ENCODE data around the gene DERL3. TPM values are rescaled to one million over a fixed set of nuclear protein-coding genes. Genes with fewer than 3 reads are reported as not detected.

DERL3 gene
- total RNA-seq, 1 experiment from 2014 or later, result 9.8 TPM

DNA sequence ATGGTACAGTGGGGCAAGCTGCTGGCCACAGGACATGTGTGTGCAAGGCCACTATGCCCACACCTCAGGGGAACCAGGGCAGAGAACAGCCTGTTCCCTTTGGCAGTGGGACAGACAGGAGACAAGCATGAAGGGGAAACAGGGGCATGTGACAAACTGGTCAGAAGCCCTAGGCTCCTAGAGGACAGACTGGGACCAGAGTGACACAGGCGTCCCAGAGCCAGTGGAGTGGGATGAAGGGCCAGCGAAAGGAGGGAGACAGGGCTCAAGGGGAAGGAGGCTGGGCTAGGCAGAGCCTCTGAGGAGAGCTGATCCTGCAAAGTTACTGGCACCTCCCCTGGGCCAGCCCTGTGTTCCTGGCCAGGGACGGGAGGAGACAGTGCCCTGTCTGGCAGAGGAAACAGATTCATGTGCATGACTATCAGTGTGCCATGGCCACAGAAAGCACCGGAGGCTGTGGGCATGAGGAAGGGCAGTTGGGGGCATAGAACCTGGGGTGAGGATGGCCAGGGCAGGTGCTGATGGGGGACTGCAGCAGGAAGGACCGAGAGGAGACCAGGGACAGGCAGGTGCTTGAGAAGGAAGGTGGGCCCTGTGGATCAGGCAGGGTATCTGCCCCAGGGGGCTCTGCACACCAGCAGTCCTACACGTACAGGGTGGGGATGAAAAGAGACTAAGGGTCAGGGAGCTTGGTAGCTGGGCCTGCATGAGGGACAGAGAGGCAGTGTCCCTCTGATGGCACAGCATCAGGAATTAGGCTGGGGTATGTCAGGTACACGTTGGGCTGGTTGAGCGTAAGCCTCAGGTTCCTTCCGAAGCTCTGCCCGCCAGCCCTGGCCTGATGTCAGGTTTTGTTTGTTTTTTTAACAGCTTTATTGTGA, 9.8 kb downstream of the DERL3 start:
- H4K8ac ChIP-seq (replicated peaks; ENCODE audit: insufficient read length, low read depth, low read length), result no peak overlapping the region
- peaks cover 9 to 11% of the 10 kb centered on the region in 2 experiments; a peak in 2 of 4 replicates for H3K4me1 Mint-ChIP-seq
- no peaks in the 10 kb centered on the region for H3K79me1 ChIP-seq (ENCODE audit: insufficient read depth, low read depth, low read length, poor library complexity, severe bottlenecking)
- H3K9ac ChIP-seq (ENCODE audit: extremely low read depth, insufficient read length, low read length), result no peak overlapping the region
- H2AFZ ChIP-seq (ENCODE audit: low read length), result no peak overlapping the region
- H2BK5ac ChIP-seq (ENCODE audit: insufficient read length, low read length), result no peak overlapping the region
- H3K79me2 ChIP-seq (ENCODE audit: insufficient read depth, low read length), result no peaks in the 10 kb centered on the region
- H3K18ac ChIP-seq (ENCODE audit: insufficient read length, low read depth, low read length), result no peak overlapping the region
- peak overlapping the region in 2 of 3 experiments; percentile 52 to 83; a peak in 4 of 7 replicates for H3K27ac Mint-ChIP-seq
- H3K14ac ChIP-seq (ENCODE audit: insufficient read depth, low read length), result no peak overlapping the region
- H3K36me3 Mint-ChIP-seq (ENCODE audit: insufficient read depth in 1 of 3, low read depth in 3 of 3), result peaks cover 34 to 66% (median 64%) of the 10 kb centered on the region in 3 experiments
- H3K27me3 ChIP-seq (ENCODE audit: insufficient read depth, low read length), result no peaks in the 10 kb centered on the region
- no peaks in the 10 kb centered on the region for H4K20me1 ChIP-seq (ENCODE audit: control insufficient read depth, insufficient read depth, insufficient read length)
- no CpG with 5 or more reads among the region's 10 CpGs for WGBS (ENCODE audit: extremely low coverage, insufficient read length, low lambda C conversion rate)
- no peaks in the 10 kb centered on the region for H3K9me3 Mint-ChIP-seq
- H3K23me2 ChIP-seq (ENCODE audit: insufficient read length, low read depth, low read length, poor library complexity, severe bottlenecking), result no peaks in the 10 kb centered on the region
- H4K5ac ChIP-seq (ENCODE audit: insufficient read length, low read depth, low read length), result no peak overlapping the region
- no peak for DNase-seq
- H3T11ph ChIP-seq (ENCODE audit: low read length), result no peak overlapping the region
- H2BK15ac ChIP-seq (ENCODE audit: low read depth, low read length), result no peak overlapping the region
- H3K9me3 ChIP-seq (ENCODE audit: control insufficient read depth, low read depth, low read length), result no peaks in the 10 kb centered on the region
- no peak overlapping the region for H2AK5ac ChIP-seq (ENCODE audit: insufficient read length, low read length)
- TF ChIP-seq, protein P1, sequence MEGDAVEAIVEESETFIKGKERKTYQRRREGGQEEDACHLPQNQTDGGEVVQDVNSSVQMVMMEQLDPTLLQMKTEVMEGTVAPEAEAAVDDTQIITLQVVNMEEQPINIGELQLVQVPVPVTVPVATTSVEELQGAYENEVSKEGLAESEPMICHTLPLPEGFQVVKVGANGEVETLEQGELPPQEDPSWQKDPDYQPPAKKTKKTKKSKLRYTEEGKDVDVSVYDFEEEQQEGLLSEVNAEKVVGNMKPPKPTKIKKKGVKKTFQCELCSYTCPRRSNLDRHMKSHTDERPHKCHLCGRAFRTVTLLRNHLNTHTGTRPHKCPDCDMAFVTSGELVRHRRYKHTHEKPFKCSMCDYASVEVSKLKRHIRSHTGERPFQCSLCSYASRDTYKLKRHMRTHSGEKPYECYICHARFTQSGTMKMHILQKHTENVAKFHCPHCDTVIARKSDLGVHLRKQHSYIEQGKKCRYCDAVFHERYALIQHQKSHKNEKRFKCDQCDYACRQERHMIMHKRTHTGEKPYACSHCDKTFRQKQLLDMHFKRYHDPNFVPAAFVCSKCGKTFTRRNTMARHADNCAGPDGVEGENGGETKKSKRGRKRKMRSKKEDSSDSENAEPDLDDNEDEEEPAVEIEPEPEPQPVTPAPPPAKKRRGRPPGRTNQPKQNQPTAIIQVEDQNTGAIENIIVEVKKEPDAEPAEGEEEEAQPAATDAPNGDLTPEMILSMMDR (conservative IDR thresholded peaks at IDR 0.05), result no peak
- no peaks in the 10 kb centered on the region for H3K27me3 Mint-ChIP-seq (ENCODE audit: low read depth)
- H3K27ac ChIP-seq (ENCODE audit: insufficient read length, low read depth, low read length), result no peak overlapping the region
- H2BK12ac ChIP-seq (ENCODE audit: insufficient read length, low read depth, low read length), result no peak overlapping the region
- no peaks in the 10 kb centered on the region for H3K4me1 ChIP-seq (ENCODE audit: insufficient read depth, low read length)
- H2BK20ac ChIP-seq (ENCODE audit: low read depth, low read length, poor library complexity, severe bottlenecking), result no peak overlapping the region
- no peak overlapping the region for H3K23ac ChIP-seq (ENCODE audit: insufficient read length, low read depth, low read length)
- H3K4ac ChIP-seq (ENCODE audit: low read depth, low read length), result no peak overlapping the region
- H4K91ac ChIP-seq (ENCODE audit: insufficient read length, low read depth, low read length), result no peak overlapping the region
- no peak overlapping the region for H2BK120ac ChIP-seq (ENCODE audit: low read depth, low read length, poor library complexity, severe bottlenecking)
- no peak overlapping the region for H3K56ac ChIP-seq (ENCODE audit: insufficient read length, low read depth, low read length)
- H3K4me3 Mint-ChIP-seq, result no peak overlapping the region
- H3K4me2 ChIP-seq (ENCODE audit: insufficient read depth, insufficient read length, low read length), result no peak overlapping the region
